NCI-H1694 treated with DMSO at 0.1 percent for 48 hours (cell line): ENCODE measurements around the gene GPR180.
A peak's percentile ranks its signal among the peaks of the same experiment; 100 is the strongest.

Source experiments
- DNase-seq: peaks from one replicate; lab custom pipeline; 2025; lab: John Stamatoyannopoulos, UW

Gene GPR180

DNA sequence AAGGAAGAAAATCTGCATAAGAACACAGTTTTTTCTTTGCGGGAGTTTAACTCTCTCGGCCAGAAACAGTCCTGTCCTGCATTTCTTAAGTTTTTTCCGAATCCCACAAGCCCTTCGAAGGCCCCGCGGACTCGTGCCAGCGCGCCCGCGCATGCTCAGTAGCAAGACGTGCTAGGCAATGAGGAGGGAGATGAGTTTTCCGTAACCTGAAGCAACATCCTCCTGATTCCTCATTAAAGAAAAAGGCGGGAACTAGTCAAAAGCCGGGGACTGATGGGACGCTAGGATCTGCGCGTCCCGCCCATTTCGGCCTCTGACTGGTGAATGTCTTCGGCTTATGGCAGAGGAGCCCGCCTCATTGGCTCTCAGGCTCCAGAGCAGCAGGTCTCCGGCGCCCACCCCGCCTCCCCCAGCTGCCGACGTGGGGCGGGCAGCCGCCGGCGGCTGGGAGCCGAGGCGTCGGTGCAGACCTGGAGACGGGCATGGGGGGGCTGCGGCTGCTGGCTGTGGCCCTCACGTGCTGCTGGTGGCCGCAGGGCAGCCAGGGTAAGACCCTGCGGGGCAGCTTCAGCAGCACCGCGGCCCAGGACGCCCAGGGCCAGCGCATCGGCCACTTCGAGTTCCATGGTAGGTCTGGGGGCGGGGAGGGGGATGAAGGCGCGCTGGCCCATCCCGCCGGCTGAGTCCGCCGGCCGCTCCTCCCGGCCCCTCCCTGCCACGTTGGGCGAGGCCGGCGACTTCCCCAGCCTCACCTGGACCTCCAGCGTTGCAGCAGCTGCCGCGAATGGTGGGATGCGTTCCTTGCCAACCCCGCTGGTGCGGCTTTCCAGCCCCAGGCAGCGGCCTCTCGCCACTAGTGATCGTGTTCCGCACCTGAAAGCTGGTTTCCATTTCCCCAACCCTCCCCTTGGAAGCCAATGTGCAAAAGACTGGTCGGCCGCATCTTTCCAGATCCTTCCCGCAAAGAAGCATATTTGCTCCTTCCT lies at the start of gene GPR180:
Gene GPR180 (plus strand): TSS at position 412 of the 986 bp plus-strand sequence. CDS start 71 bp downstream, at position 483.
- peak; percentile 99 for DNase-seq

DNA sequence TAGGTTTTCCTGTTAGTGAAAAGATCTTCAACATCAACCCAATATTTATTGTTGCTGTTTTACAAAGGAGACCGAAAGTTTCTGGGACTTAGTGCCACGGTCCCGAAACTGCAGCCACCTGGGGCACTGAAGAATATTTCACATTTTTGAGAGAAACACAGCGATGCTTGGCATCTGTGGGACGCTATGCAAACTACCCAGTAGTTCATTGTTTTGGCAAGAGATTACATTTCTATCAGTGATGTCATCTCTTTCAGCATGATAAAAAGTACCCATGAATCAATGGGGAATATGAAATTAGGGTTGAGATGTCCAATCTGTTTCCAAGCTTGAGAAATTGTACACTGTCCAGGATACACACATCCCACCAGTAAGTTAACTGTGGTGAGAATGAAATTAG lies 49.6 kb upstream of the GPR180 start:
- DNase-seq = no peak

DNA sequence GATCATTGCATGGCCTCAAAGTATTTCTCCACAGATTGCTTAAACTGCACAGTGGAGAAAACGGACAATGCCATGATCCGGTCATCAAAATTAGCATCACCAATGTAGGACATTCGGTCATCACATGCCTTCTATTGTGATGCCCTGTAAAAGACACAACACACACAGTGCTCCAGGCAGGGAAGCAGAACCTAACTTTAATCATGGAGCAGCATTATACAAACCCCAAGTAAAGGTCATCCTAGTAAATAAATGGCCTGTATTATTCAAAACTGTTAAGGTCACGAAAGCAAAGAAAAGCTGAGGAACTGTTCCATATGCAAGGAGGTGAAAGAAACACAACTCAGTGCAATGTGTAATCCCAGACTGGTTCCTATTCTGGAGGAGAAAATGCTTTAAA lies 47.9 kb upstream of the GPR180 start:
- DNase-seq = no peak

DNA sequence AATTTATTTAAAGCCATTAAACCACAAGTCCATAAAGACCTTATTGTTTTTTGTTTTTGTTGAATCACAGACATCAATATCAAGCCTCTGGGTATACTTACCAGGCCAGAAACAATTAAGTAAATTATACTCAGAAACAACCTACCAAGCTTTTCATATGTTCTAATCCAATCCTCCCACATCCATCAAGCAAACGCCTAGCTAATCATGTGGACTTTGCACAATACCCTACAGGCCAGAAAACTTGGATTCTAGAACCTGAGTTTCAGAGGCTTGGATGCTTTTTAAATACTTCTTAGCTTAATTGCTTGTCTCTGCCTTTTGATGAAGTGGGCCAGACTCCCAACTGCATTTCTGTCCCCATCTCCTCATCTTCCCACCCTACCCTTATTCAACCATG lies 45.6 kb upstream of the GPR180 start:
- DNase-seq = no peak

DNA sequence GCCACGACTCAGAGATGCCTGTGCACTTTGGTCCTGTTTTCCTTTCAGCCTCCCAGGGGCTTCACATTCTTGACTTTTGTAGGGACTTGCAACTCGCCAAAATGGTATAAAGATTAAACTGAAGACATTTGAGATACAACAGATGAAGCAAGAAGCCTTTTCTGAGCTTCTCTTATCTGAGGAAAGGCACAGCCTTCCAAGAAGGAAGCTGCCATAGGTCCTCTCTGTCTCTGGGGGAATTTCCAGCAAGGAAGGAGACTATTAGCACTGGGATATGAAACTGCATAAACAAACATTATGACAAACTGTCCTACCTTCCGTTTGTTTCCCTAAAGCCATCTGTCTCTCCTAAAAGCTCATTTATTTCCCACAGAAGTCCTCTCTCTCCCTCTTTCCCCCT lies 45.0 kb upstream of the GPR180 start:
- peak; percentile 1 for DNase-seq

DNA sequence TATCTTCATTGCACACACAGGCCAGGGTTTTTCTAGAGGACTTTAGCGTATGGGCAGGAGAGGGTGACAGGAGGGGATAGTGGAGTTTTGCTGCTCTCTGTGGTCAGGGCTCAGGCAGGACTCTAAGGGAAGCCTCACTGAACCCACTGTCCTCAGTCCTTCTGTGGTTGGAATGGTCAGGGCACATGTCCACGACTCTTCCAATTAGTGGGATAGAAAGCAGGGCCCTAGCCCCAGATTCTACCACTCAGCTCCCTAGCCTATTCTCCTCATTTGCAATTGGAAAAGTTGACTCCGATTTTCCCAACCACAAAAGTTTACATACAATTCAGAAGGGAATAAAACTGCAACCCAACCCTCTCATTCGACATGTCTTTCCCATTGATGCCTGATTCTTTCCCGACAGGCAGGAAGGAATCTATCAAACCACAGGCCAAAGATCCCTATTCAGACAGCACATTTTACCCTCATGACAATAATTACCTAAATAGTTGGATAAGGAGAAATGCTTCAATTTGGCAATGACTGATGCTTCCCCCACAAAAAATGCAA lies 43.9 kb upstream of the GPR180 start:
- DNase-seq = no peak

DNA sequence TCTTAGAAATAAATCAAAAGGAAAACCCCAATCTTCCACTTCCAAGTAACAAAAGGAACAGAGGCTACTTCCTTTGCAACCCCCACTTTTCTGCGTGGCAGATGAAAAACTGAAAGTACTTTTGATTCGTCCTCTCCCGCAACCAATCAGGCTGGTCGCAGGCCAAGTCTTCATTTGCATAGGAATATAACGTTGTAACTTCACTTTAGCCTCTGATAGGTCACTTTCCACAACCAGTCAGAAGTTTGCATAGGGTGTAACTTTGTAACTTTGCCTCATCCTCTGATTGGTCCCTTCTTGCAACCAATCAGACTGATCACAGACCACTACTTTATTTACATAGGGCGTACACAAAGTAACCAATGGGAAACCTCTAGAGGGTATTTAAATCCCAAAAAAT lies 42.9 kb upstream of the GPR180 start:
- DNase-seq = no peak

DNA sequence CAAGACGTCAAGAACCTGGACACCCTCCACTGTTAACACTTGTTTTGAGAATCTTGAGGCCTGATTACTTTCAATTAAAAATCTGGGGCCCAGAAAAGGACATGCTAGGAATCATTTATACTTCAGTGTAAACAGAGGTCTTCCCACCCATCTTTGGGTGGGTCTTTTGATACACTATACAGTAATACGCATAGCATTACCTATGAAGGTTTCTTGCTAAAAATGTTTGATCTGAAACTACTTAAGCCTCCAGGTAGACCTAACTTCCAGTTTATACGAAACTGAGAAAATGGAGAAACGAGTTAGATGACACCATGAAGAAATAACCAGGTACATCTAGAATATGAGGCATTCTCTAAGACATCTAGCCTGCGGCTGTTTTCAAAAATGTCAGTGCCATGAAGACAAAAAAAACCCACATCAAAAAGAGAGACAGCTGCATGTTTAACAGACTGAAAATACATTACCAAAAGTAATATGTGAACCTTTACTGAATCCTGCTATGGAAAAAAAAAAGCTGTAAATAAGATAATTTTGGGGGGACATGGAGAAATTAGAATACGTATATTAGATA lies 42.3 kb upstream of the GPR180 start:
- no peak for DNase-seq

DNA sequence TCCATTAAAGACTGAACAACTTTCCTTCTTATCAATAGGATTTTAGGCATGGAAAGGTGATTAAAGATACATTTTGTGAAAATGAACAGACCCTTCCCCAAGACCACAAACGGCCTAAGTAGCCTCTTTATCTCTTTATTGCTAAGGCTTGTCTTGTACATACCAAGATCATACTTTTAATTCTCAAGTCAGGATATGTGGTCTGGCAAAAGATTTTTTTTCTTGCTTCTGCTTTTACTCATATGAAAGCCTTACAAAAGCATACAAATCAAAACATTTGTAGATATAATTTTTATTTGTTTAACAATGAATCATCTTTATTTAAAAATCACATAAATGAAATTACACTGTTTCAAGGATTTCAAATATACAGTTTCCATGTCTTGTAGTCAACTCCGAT lies 41.5 kb upstream of the GPR180 start:
- DNase-seq = no peak

DNA sequence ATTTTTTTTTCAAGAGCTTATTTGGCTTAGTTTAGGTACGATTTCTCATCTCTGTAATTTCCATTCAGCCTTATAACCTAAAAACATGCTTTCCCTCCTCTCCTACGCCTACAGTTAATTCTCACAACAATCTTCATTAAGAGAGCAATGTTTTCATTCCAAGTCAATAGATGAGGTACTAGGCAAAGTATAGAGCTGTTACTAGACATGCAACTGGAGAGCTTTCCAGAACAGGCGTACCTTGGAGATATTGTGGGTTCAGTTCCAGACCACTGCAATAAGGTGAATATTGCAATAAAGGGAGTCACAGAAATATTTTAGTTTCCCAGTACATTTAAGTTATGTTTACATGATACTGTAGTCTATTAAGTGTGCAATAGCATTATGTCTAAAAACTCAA lies 40.5 kb upstream of the GPR180 start:
- no peak for DNase-seq

DNA sequence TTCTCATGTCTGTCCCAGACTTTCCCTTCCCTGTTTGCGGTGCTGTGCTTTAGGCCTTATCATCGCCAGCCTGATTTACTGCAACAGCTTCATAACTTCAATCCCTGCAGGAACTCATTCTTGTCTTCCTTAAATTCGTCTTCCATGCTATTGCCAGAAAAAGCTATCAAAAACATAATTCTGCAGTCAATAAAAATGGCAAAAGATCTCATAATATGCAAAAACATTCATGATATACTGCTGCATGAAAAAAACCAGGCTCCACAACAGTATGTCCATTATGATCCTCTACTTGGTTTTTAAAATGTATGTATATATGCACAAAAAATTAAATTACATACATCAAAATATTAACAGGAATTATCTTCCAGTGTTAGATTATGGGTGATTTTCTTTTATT lies 34.1 kb upstream of the GPR180 start:
- DNase-seq = no peak

DNA sequence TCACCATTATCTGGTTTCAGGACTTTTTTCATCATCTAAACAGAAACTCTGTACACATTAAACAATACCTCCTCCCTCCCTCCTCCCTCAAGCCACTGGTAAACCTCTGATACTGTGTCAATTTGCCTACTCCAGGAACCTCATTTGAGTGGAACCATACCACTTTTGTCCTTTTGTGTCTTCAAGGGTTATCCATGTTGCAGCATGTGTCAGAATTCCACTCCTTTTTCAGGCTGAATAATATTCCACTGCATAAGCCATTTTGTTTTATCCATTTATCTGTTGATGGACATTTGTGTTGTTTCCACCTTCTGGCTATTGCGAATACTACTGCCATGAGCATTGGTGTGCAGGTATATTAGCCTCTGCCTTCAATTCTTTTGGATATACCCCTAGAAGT lies 33.2 kb upstream of the GPR180 start:
- no peak for DNase-seq

DNA sequence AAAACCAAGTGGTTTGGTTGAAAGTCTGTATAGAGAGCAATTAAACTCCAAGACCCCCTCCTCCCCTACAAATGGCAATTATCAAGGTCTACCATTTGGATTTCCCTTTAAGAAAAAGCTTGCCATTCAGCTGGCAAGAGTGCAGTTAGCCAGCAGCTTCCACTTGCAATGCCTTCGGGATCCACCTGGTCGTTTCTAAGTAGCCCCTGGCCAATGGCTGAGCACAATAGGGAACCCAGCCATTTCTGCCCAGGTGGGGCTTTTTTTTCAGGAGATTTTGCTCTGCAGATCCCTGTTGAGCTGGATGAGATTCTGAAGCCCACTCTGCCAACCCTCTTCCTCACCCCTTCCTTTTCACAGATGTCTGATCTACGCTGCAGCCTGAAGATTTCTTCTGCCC lies 32.0 kb upstream of the GPR180 start:
- DNase-seq = no peak

DNA sequence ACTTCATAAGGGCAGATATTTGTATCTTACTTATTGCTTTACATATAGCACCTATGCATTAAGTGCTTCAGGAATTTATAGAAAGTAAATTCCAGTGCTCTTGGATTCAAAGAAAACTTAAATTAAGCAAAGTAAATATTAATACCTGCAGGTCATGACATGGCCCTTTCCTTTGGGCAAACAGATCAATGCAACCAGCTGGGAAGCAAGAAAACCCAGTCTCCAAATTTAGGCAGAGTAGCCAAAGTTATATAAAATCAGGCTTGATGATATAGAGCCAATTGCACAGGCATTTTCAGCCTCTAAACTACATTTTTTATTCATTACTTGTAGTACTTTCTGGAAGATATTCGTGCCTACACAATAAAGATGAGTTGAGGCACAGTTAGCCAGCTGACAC lies 22.6 kb upstream of the GPR180 start:
- no peak for DNase-seq

DNA sequence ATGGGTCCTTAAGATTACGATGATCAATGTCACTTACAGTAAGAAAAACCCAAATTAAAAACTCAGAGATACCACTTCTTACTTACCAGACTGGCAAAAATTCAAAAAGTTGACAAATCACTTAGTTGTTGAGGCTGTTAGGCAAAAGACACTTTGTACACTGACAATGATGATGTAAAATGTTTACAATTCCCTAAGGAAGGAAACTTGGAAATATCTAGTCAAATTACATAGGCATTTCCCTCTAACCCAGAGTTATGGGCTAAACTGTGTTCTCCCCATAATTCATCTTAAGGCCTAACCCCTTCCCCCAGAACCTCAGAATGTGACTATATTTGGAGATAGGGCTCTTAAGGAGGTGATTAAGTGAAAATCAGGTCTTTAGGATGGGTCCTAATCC lies 17.7 kb upstream of the GPR180 start:
- no peak for DNase-seq

DNA sequence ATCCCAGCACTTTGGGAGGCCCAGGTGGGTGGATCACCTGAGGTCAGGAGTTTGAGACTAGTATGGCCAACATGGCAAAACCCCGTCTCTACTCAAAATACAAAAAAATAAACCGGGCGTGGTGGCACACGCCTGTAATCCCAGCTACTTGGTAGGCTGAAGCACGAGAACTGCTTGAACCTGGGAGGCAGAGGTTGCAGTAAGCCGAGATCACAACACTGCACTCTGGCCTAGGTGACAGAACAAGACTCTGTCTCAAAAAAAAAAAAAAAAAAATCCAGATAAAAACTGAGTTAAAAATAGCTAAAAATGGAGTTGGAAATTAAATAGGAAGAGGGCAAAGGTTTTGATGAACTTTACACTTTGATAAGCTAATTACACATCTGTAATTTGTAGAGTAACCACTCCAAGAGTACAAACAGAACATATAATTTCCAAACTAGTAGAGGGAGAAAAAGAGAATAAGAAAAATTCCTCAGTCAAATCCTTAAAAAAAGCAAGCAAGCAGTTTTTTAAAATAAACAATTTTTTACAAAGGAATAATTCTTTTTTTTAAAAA lies 16.0 kb upstream of the GPR180 start:
- no peak for DNase-seq

DNA sequence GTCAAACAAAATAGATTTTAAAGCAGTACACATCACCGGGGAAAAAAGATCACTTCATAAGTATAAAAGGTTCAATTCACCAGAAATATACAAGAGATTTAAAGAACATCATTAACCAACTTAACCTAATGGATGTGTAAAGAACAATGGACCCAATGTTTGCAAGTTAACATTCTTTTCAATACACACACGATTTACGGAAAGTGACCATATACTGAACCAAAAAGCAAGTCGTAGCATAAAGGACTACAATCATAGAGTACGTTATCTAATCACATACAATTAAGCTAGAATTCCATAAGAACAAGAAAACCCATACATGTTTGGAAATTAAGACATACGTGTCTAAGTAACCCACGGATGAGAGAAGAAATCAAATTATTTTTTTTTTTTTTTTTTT lies 15.3 kb upstream of the GPR180 start:
- no peak for DNase-seq

DNA sequence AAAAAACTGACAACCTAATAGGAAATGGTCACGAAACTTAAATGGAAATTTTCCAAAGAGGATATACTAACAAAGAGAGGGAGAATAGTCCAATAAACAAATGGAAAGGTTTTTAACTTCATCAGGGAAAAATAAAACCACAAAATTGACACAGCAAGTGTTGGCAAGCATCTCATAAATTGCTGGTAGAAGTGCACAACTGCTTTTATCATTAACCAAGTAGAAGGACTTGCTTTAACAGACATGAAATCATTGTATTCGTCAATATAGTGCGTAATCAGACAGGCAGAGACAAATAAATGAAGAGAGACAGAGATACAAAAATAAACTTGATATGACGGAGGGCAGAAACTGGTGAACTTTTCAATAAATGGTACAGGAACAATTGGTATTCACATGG lies 13.1 kb upstream of the GPR180 start:
- DNase-seq = no peak

DNA sequence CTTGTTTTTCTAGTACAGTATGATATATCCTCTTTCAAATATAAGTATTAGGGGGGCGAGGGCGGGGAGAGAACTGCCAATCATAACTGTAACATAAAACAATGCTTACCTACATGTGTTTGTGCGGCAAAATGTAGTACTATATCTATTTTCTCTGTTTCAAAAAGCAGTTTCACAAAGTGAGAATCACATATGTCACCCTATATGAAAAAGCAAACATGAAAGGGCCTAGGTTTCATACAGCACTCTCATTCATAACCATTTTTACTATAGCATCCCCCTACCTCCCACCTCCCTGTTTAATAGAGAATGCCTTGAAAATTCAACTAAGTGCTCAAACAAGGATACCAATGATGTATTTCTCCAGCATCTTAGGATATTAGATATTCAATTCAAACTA lies 10.9 kb upstream of the GPR180 start:
- DNase-seq = no peak

DNA sequence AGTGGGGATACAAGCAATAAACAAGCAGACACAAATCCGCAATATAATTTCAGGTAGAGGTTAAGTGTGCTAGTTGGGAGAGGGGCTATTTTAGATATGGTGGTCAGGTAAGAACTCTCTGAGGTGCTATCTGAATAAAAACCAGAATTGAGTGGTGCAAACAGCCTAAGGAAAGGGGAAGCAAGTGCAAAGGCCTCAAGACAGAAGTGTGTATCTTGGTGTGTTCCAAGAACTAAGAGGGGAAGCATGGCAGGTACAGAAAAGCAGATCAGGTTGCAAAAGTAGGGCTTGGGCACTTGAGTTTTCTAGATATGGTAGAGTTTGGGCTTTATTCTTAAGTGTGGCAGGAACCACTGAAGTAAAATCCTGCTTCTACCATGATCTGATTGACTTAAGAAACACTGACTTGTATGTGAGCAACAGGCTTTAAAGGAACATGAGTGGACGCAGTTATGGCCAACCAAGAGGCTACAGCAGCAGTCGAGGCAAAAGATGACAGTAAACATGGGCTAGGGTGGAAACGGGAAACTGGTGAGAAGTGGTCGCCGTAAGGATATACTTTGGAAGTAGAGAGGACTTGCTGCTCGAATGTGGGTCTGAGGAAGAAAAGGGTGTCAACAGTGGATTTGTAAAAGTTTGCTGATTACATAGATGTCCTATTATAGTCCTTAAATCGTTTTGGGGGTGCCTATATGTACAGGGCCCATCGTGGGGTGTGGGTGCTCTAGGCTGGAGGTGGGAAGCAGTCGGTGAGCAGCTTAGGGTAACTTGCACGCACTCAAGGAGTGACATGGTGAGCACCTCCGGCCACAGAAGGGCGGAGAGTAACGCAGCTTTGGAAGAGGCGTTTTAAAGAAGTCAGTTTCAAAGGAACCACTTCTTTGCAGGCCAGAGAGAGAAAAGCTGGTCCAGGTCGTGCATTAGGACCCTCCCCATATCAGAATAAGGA lies 6.4 kb upstream of the GPR180 start:
- no peak for DNase-seq

DNA sequence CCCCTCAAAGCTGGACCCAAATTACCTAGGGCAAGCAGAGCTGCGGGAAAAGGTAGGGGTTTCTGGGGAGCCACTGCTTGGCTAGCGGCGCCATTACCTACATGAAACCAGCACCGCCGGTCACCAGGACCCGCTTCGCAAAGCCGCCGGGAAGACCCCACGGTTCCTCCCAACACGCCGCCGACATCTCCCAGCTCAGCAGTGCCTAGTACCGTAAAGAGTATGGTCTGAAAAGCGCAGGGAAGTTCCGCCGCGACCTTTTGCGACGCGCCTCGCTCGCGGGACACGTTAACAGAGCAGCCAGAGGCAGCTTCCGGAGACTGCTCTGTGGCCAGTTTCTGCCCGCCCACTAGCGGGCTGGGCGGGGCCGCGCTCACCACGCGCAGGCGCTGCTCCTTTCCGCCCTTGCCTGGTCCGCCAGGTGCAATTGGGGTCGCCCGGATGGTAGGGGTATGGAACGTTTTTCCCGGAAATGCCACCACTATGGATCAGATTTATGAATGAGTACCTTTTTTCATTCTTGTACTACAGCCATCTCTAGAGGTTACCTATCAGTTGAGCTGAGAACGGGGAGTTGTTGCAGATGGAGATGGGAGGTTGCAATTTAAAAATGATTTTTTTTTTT lies 5.6 kb upstream of the GPR180 start, which contains the start of gene TGDS:
Gene TGDS (minus strand): TSS at position 203 of the 625 bp plus-strand sequence. CDS start 16 bp downstream, at position 187.
- peak; percentile 91 for DNase-seq
